Hepatocyte (in vitro differentiated cells): Measurements from ENCODE around the gene ZBTB20.

Source experiments
- EZH2phosphoT487 ChIP-seq: fragments of 200-600 bp; sonication (generic); IDR thresholded peaks from one replicate; pipeline ENCODE4 v1.6.1; 2018; ENCODE audit warnings: antibody characterized with exemption, mild to moderate bottlenecking, low read depth, moderate library complexity; ENCODE audit not compliant: unreplicated experiment, severe bottlenecking
- TF ChIP-seq, protein P1 (sequence below): fragments of 200-600 bp; sonication (generic); IDR thresholded peaks from 2 replicates; pipeline ENCODE4 v1.5.1; 2016; ENCODE audit warnings: antibody characterized with exemption, mild to moderate bottlenecking; ENCODE audit not compliant: poor library complexity

- no peak for TF ChIP-seq EZH2phosphoT487
- TF ChIP-seq, protein P1, sequence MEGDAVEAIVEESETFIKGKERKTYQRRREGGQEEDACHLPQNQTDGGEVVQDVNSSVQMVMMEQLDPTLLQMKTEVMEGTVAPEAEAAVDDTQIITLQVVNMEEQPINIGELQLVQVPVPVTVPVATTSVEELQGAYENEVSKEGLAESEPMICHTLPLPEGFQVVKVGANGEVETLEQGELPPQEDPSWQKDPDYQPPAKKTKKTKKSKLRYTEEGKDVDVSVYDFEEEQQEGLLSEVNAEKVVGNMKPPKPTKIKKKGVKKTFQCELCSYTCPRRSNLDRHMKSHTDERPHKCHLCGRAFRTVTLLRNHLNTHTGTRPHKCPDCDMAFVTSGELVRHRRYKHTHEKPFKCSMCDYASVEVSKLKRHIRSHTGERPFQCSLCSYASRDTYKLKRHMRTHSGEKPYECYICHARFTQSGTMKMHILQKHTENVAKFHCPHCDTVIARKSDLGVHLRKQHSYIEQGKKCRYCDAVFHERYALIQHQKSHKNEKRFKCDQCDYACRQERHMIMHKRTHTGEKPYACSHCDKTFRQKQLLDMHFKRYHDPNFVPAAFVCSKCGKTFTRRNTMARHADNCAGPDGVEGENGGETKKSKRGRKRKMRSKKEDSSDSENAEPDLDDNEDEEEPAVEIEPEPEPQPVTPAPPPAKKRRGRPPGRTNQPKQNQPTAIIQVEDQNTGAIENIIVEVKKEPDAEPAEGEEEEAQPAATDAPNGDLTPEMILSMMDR: no peak
These were observed 656.3 kb downstream of the ZBTB20 start for GRCh38 chr3:114490829-114491228.
